Kasumi-1 (cell line): ENCODE measurements around the gene OLFML3.

Experiments used
- DNase-seq, 2 experiments: peaks; one replicate each; lab custom pipeline; 2025; lab: John Stamatoyannopoulos, UW

Gene OLFML3

DNA sequence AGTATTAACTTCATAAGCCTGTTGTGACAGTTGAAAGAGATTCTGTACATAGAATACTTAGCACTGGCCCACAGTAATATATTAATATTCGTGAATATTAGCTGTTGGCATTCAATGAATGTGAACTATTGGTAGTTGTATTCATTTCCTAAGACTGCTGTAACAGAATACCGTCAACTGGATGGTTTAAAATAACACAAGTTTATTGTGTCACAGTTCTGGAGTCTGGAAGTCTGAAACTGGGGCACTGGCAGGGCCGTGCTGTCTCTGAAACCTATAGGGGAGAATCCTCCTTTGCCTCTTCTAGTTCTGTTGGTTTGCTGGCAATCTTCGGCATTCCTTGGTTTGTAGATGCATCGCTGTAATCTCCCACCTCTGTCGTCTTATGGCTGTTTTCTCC lies 47.5 kb downstream of the OLFML3 start:
- no peak for DNase-seq
